HEK293T (cell line): ENCODE measurements around the gene ZNF221.

Experiments
- ARNT ChIP-seq: fragments of 450-650 bp; IDR thresholded peaks from 2 replicates; pipeline ENCODE4 v1.6.1; 2017; ENCODE audit warnings: mild to moderate bottlenecking
- BHLHE40 ChIP-seq: fragments of 450-650 bp; IDR thresholded peaks from 2 replicates; pipeline ENCODE4 v1.6.1; 2016; ENCODE audit warnings: mild to moderate bottlenecking, moderate library complexity, borderline replicate concordance
- CTBP1 ChIP-seq: fragments of 450-650 bp; IDR thresholded peaks from 2 replicates; pipeline ENCODE4 v1.6.1; 2016; ENCODE audit warnings: borderline replicate concordance
- ELF4 ChIP-seq: fragments of 450-650 bp; IDR thresholded peaks from 2 replicates; pipeline ENCODE4 v1.6.1; 2017; ENCODE audit warnings: antibody characterized with exemption
- FOXA1 ChIP-seq: fragments of 450-650 bp; IDR thresholded peaks from 2 replicates; pipeline ENCODE4 v1.6.1; 2016; ENCODE audit warnings: mild to moderate bottlenecking
- FOXM1 ChIP-seq: fragments of 450-650 bp; IDR thresholded peaks from 2 replicates; pipeline ENCODE4 v1.6.1; 2017; ENCODE audit warnings: mild to moderate bottlenecking, borderline replicate concordance
- L3MBTL2 ChIP-seq: fragments of 450-650 bp; conservative IDR thresholded peaks from 2 replicates; pipeline ENCODE4 v1.6.1; 2016; ENCODE audit warnings: mild to moderate bottlenecking
- NFRKB ChIP-seq: fragments of 450-650 bp; IDR thresholded peaks from 2 replicates; pipeline ENCODE4 v1.6.1; 2016; ENCODE audit warnings: mild to moderate bottlenecking, moderate library complexity
- SP1 ChIP-seq: fragments of 450-650 bp; IDR thresholded peaks from 2 replicates; pipeline ENCODE4 v1.6.1; 2017
- ZNF384 ChIP-seq: fragments of 450-650 bp; IDR thresholded peaks from 2 replicates; pipeline ENCODE4 v1.6.1; 2016

DNA sequence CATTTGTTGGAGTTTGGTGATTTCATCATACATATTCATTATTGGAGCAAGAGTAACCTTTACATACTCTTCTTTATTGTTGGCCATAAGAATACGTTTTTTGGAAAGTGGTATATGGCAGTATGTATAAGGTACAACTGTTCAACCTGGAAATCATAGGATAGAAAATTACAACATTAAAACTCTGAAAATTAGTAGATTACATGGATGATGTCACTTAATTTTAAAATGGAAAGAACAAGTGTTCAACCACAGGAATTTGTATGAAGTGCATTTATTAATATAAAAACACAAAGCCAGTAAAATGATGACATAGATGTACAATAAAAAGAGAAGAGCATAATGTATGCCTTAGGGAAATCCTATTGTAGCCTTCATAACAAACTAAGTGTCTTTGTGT, 25.7 kb downstream of the ZNF221 start:
- TF ChIP-seq FOXM1 = no peak
- TF ChIP-seq BHLHE40 = no peak
- no peak for TF ChIP-seq FOXA1
- no peak for TF ChIP-seq ARNT
- no peak for TF ChIP-seq CTBP1
- TF ChIP-seq ELF4 = no peak
- TF ChIP-seq L3MBTL2 = no peak
- no peak for TF ChIP-seq ZNF384
- TF ChIP-seq NFRKB = no peak
- TF ChIP-seq SP1 = no peak
